ENCODE data around the gene FAM185A.

Gene FAM185A

GRCh38 chr7:102810916-102811315, 62.1 kb downstream of the FAM185A start:
- TF ChIP-seq, protein P1, sequence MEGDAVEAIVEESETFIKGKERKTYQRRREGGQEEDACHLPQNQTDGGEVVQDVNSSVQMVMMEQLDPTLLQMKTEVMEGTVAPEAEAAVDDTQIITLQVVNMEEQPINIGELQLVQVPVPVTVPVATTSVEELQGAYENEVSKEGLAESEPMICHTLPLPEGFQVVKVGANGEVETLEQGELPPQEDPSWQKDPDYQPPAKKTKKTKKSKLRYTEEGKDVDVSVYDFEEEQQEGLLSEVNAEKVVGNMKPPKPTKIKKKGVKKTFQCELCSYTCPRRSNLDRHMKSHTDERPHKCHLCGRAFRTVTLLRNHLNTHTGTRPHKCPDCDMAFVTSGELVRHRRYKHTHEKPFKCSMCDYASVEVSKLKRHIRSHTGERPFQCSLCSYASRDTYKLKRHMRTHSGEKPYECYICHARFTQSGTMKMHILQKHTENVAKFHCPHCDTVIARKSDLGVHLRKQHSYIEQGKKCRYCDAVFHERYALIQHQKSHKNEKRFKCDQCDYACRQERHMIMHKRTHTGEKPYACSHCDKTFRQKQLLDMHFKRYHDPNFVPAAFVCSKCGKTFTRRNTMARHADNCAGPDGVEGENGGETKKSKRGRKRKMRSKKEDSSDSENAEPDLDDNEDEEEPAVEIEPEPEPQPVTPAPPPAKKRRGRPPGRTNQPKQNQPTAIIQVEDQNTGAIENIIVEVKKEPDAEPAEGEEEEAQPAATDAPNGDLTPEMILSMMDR (IDR thresholded peaks at IDR 0.05; ENCODE audit: insufficient read depth, low read depth, low read length, missing control alignments) = no peak
- H3K4me3 ChIP-seq (ENCODE audit: low read length) = no peak overlapping the region
- DNase-seq (ENCODE audit: low read depth) = no peak

- TF ChIP-seq, protein P1 (IDR thresholded peaks at IDR 0.05; ENCODE audit: insufficient read depth, low read depth, low read length, missing control alignments) = no peak
- H3K4me3 ChIP-seq (ENCODE audit: low read length) = no peak overlapping the region
- no peak for DNase-seq (ENCODE audit: low read depth)
Observed at GRCh38 chr7:102811942-102812678, 63.3 kb downstream of the FAM185A start.

- no peak for DNase-seq (ENCODE audit: low read depth)
- TF ChIP-seq, protein P1 (IDR thresholded peaks at IDR 0.05; ENCODE audit: insufficient read depth, low read depth, low read length, missing control alignments) = no peak
- no peak overlapping the region for H3K4me3 ChIP-seq (ENCODE audit: low read length)
Observed at GRCh38 chr7:102813191-102814024, 64.6 kb downstream of the FAM185A start.

DNA sequence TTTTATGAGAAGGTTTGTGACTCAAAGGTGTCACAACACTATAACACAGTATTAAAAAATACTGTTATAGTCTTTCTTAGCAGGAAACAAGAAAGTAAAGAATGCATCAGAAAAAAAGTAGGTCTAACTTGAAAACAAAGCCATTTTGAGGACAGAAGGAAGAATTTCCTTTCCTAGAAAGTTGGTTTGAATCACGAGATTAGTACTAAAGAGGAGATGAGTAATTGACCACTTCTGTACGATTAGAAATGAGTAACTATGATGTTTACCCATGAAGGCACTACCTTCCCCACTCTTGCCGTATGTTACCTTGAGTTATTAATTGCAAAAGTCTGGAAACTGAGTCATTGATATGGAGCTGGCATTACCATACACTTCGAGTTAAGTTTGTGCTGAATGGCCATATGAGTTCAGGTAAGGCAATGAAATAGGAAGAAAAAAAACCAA, 65.2 kb downstream of the FAM185A start:
- peak; percentile 85 for DNase-seq (ENCODE audit: low read depth)
- TF ChIP-seq, protein P1 (IDR thresholded peaks at IDR 0.05; ENCODE audit: insufficient read depth, low read depth, low read length, missing control alignments) = no peak
- H3K4me3 ChIP-seq (ENCODE audit: low read length) = no peak overlapping the region

GRCh38 chr7:102817616-102818573, 69.1 kb downstream of the FAM185A start:
- H3K4me3 ChIP-seq (ENCODE audit: low read length) = no peak overlapping the region
- DNase-seq (ENCODE audit: low read depth) = no peak
- TF ChIP-seq, protein P1 (IDR thresholded peaks at IDR 0.05; ENCODE audit: insufficient read depth, low read depth, low read length, missing control alignments) = no peak

DNA sequence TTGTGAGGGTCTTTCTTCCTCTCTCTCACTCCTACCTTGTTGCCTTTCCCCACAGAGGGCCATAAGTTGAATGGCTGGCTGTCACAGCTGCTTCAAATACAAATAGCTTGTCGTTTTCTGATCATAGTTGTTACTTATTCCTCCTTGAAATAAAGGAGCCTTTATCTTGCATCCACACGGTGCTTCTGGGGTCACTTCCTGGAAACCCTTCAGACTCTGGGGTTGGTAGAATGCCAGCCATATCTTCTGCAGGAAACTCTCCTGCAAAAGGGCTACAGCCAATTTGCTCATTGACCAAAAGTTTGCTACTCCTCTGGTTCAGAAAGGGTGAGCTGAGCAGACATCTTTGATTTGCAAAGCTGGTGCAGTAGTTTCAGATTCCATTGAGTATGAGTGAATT, 70.4 kb downstream of the FAM185A start:
- no peak overlapping the region for H3K4me3 ChIP-seq (ENCODE audit: low read length)
- TF ChIP-seq, protein P1 (IDR thresholded peaks at IDR 0.05; ENCODE audit: insufficient read depth, low read depth, low read length, missing control alignments) = no peak
- DNase-seq (ENCODE audit: low read depth) = no peak
